IPS-18a (cell line): Measurements from ENCODE around the gene ATF7.

Experiments used
- H3K27ac ChIP-seq: one replicate; pipeline ENCODE4 v1.5.1; 2013; ENCODE audit warnings: low read length
- H3K27me3 ChIP-seq: one replicate; pipeline ENCODE4 v1.6.1; 2013; ENCODE audit warnings: mild to moderate bottlenecking, low read length; ENCODE audit not compliant: control insufficient read depth, insufficient read depth
- H3K36me3 ChIP-seq: one replicate; pipeline ENCODE4 v1.6.1; 2013; ENCODE audit warnings: low read depth, low read length; ENCODE audit not compliant: control insufficient read depth
- H3K4me1 ChIP-seq: one replicate; pipeline ENCODE4 v1.6.1; 2013; ENCODE audit warnings: low read depth, low read length; ENCODE audit not compliant: control insufficient read depth
- H3K4me3 ChIP-seq: one replicate; pipeline ENCODE4 v1.5.1; 2013; ENCODE audit warnings: low read length
- H3K9ac ChIP-seq: one replicate; pipeline ENCODE4 v1.6.1; 2013; ENCODE audit warnings: mild to moderate bottlenecking, low read length, moderate library complexity
- H3K9me3 ChIP-seq: one replicate; pipeline ENCODE4 v1.6.1; 2013; ENCODE audit warnings: low read depth, low read length; ENCODE audit not compliant: control insufficient read depth

The ATF7 gene

DNA sequence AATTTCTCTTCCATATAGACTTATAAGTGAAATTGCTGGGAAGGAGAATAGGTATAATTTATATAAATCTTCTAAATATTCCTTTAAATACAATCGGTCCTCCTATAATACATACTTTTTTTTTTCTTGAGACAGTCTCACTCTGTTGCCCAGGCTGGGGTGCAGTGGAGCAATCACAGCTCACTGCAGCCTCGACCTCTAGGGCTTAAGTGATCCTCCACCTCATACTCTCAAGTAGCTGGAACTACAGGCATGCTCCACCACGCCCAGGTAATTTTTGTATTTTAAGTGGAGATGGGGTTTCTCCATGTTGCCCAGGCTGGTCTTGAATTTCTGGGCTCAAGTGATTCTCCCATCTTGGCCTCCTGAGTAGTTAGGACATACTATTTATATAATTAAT, 89.2 kb downstream of the ATF7 start:
- Histone ChIP-seq H3K4me1 (no peaks in the 10 kb centered on the region), H3K4me3 (no peak overlapping the region), H3K27me3 (no peaks in the 10 kb centered on the region), H3K27ac (no peak overlapping the region), H3K9me3 (no peaks in the 10 kb centered on the region), H3K9ac (no peak overlapping the region), H3K36me3 (peaks cover 27% of the 10 kb centered on the region)

DNA sequence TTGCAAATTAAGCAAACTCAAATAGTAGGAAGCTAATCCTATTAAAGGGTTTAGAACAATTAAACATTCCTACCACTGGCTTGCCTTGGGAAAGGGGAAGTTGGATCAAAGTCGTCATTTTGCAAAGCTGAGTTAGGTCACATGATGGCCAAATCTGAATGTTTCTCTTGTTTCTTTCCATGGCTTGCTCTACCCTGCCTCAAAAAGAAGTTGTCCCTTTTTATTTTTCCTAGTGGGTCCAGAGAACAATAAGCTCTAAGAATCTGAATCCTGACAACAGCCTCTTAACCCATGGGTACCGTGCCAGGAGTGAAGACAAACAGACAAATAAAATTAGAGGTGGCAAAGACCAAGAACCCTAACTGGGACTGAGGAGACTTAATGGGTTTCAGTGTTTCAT, 92.7 kb downstream of the ATF7 start:
- Histone ChIP-seq H3K9ac (no peak overlapping the region), H3K9me3 (no peaks in the 10 kb centered on the region), H3K36me3 (peaks cover 28% of the 10 kb centered on the region), H3K27ac (no peak overlapping the region), H3K4me3 (no peak overlapping the region), H3K4me1 (no peaks in the 10 kb centered on the region), H3K27me3 (no peaks in the 10 kb centered on the region)

DNA sequence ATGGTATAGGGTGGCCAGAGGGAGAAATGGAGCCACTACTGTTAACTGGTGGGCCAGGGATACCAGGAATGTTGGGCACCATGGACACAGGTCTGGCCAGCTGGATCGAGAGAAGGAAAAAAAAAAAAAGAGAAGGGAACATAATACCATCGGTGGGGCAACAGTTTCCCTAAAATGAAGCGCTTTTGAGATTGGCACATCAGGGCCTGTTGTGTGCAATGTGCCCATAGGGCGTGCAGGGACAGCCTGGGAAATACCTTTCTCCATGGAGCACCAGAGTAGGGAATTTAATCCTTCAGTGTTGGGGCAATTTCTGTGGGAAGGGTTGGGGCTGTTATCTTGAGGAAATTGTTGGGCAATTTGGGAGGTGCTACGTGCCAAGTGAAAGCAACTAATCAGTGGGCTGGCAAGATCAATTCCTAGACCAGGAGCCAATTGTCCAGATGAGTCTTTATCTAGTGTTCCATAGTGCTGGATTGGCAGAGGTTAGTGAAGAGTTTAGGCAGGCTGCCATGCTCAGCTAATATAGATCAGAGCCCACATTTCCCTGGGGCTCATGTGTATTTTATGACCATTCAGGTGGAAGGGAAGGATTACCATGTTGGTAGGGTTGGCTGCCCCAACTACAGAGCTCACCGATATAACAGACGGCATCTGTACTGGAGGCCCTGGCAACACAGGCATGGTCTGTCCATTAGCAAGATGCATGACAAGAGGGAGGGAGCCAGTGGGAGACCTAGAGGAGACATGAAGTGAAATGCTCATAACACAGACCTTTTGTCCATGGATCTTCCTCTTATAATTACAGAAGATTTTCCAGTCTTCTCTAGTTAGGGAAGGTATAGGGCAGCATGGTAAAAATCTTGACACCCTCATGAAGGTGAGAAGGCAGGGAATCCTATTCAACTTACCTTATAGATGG, 93.4 kb downstream of the ATF7 start:
- Histone ChIP-seq H3K9ac (no peak overlapping the region), H3K4me3 (no peak overlapping the region), H3K4me1 (no peaks in the 10 kb centered on the region), H3K9me3 (no peaks in the 10 kb centered on the region), H3K36me3 (peaks cover 28% of the 10 kb centered on the region), H3K27me3 (no peaks in the 10 kb centered on the region), H3K27ac (no peak overlapping the region)

- no peaks in the 10 kb centered on the region for H3K4me1 ChIP-seq
- H3K36me3 ChIP-seq = peaks cover 24% of the 10 kb centered on the region
- H3K9me3 ChIP-seq = no peaks in the 10 kb centered on the region
- no peaks in the 10 kb centered on the region for H3K27me3 ChIP-seq
- no peak overlapping the region for H3K27ac ChIP-seq
- H3K4me3 ChIP-seq = no peak overlapping the region
- H3K9ac ChIP-seq = no peak overlapping the region
These were observed 94.2 kb downstream of the ATF7 start for GRCh38 chr12:53532021-53532420.

- Histone ChIP-seq H3K4me1 (no peaks in the 10 kb centered on the region), H3K9me3 (no peaks in the 10 kb centered on the region), H3K9ac (no peak overlapping the region), H3K27me3 (no peaks in the 10 kb centered on the region), H3K27ac (no peak overlapping the region), H3K4me3 (no peak overlapping the region), H3K36me3 (peaks cover 19% of the 10 kb centered on the region)
These were observed 95.3 kb downstream of the ATF7 start for GRCh38 chr12:53530920-53531319.

DNA sequence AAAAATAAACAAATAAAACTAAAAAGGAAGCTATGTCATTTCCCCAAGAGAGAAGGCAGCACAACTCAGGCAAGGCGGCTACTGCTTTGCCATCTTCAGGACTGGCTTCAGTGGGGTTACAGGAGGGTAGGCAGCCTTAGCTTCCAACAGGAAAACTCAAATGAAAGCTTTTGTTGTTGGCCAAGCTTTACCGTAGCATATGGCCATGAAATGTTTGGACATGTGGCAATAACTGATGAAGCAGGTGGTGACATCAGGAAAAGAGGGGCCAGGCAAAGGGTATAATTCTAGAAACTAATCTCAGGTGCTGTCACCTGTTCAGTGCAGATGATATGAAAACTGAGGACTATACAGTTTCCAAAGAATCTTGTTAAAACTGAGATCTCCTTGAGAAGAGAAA, 96.1 kb downstream of the ATF7 start:
- Histone ChIP-seq H3K4me3 (no peak overlapping the region), H3K27me3 (no peaks in the 10 kb centered on the region), H3K4me1 (no peaks in the 10 kb centered on the region), H3K9me3 (no peaks in the 10 kb centered on the region), H3K36me3 (peaks cover 16% of the 10 kb centered on the region), H3K27ac (no peak overlapping the region), H3K9ac (no peak overlapping the region)

GRCh38 chr12:53524476-53524875, 101.7 kb downstream of the ATF7 start:
- Histone ChIP-seq H3K4me1 (no peaks in the 10 kb centered on the region), H3K27ac (no peak overlapping the region), H3K9me3 (no peaks in the 10 kb centered on the region), H3K36me3 (peaks cover 11% of the 10 kb centered on the region), H3K4me3 (no peak overlapping the region), H3K27me3 (no peaks in the 10 kb centered on the region), H3K9ac (no peak overlapping the region)

GRCh38 chr12:53523131-53523530, 103.1 kb downstream of the ATF7 start:
- H3K27ac ChIP-seq = no peak overlapping the region
- no peaks in the 10 kb centered on the region for H3K27me3 ChIP-seq
- no peak overlapping the region for H3K4me3 ChIP-seq
- H3K36me3 ChIP-seq = peaks cover 11% of the 10 kb centered on the region
- no peaks in the 10 kb centered on the region for H3K9me3 ChIP-seq
- H3K4me1 ChIP-seq = no peaks in the 10 kb centered on the region
- no peak overlapping the region for H3K9ac ChIP-seq

- H3K9ac ChIP-seq = no peak overlapping the region
- H3K4me3 ChIP-seq = no peak overlapping the region
- H3K9me3 ChIP-seq = no peaks in the 10 kb centered on the region
- H3K27ac ChIP-seq = no peak overlapping the region
- no peaks in the 10 kb centered on the region for H3K4me1 ChIP-seq
- peaks cover 23% of the 10 kb centered on the region for H3K36me3 ChIP-seq
- H3K27me3 ChIP-seq = no peaks in the 10 kb centered on the region
These were observed 107.8 kb downstream of the ATF7 start for GRCh38 chr12:53518381-53518780.

DNA sequence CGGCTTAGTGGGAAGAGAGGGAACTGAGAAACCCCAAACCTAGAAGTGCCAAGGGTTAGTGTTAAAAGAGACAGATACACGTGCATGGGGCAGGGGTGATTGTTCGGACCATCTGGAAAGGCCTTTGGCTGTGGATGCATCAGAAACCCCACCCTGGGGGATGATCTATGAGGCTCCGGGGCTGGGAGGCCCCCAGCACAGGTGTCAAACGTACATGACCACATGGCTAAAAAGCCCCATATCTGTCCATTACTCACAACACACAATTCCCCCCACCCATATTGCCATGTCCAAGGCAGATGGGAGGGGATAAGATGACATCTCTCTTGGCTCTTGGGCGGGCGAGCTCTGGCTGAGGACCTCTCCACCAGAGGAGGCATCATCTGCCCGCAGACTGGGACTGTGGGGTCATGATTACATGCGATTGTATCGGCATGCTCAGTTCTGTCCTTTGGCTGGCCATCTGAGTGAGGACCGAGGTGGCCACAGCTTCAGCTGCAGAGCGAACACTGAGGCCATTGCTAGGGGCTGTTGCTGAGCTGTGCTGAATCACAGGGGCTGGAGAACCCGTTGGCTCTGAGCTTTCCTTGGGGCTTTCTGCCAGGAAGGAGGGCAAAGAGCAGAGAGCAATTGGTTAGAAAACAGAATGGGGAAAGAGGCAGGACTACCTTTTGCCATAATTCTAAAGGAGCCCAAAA, 109.3 kb downstream of the ATF7 start:
- Histone ChIP-seq H3K36me3 (peaks cover 16% of the 10 kb centered on the region), H3K27ac (no peak overlapping the region), H3K9ac (no peak overlapping the region), H3K9me3 (no peaks in the 10 kb centered on the region), H3K4me1 (no peaks in the 10 kb centered on the region), H3K27me3 (no peaks in the 10 kb centered on the region), H3K4me3 (no peak overlapping the region)

DNA sequence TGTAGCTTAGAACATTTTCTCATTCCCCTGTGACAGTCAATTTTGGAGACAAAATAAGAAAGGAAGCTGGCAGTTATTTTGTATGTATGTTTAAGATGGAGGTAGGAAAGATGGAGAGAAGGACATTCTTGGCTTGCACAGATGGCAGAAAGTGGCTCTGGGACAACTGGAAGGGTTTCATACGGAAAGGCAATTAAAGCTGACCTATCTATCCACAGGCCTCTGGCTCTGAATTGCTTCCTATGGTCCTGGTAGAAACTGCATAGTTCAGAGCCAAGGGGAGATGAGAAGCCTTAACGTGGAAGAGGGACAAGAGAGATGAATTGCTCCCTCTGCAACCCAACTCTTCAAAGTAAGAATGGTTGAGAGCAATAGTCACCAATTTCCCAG, 110.9 kb downstream of the ATF7 start:
- Histone ChIP-seq H3K27ac (no peak overlapping the region), H3K4me1 (no peaks in the 10 kb centered on the region), H3K4me3 (no peak overlapping the region), H3K9me3 (no peaks in the 10 kb centered on the region), H3K36me3 (peaks cover 12% of the 10 kb centered on the region), H3K27me3 (no peaks in the 10 kb centered on the region), H3K9ac (no peak overlapping the region)
